K562 (cell line): ENCODE measurements around the gene DNAAF8. TPM values are rescaled to one million over a fixed set of nuclear protein-coding genes. Genes with fewer than 3 reads are reported as not detected.

Experiments used
- ATAC-seq: fragments of 200-7000 bp; cut with Tn5 transposase; 3 replicates; pipeline ENCODE4 v1.9.1; 2020; ENCODE audit warnings: moderate library complexity
- BruUV-seq: library from RNA; stranded (reverse); fragments of 400-500 nt; replicated peaks from 2 replicates; lab custom pipeline; 2021; lab: Mats Ljungman, UMichigan
- CTCF ChIA-PET: fragments of 300-600 bp; formaldehyde crosslinking; extraction: SDS; loops from one replicate; lab custom pipeline; 2021; ENCODE audit warnings: low intra/inter-chr PET ratio; lab: Yijun Ruan, JAX
- POLR2A ChIA-PET: fragments of 300-600, 350-650 bp; sonication (Branson Sonifier 250); formaldehyde crosslinking; extraction: SDS; loops from one replicate; lab custom pipeline; 2021; ENCODE audit warnings: antibody characterized with exemption, inconsistent platforms; lab: Yijun Ruan, JAX
- DNase-seq, 4 experiments: peaks; one replicate each; pipeline versions ENCODE4 v3.0.0 to v3.0.0-alpha.2; 2011 to 2018; ENCODE audit warnings: low spot score in 3 of 4, mixed read lengths in 3 of 4; ENCODE audit errors: extremely low read depth in 1 of 4
- FAIRE-seq: peaks from 2 replicates; lab custom pipeline; 2011; peaks lifted over from hg19 to GRCh38; lab: Jason Lieb, UNC
- H2AFZ ChIP-seq: 2 replicates; pipeline ENCODE4 v1.6.0; 2011; ENCODE audit warnings: low read depth, low read length, control low read depth, inconsistent platforms
- H3K27ac ChIP-seq: fragments of 200-600 bp; 3 replicates; pipeline ENCODE4 v1.8.0; 2011; ENCODE audit warnings: low read depth, mild to moderate bottlenecking, control low read depth, inconsistent platforms, low read length, moderate library complexity, mixed read lengths; ENCODE audit errors: extremely low read depth
- H3K27me3 ChIP-seq, 2 experiments: fragments of 300-600 bp in 1 of 2; 2 replicates in 1 of 2; 3 replicates in 1 of 2; pipeline versions ENCODE4 v1.6.0 to v1.8.0; 2011; ENCODE audit warnings: inconsistent platforms in 2 of 2, low read length in 2 of 2, mild to moderate bottlenecking in 1 of 2, mixed read lengths in 1 of 2, moderate library complexity in 1 of 2; ENCODE audit not compliant: control insufficient read depth in 2 of 2, insufficient read depth in 2 of 2
- H3K36me3 ChIP-seq: fragments of 300-600 bp; 3 replicates; pipeline ENCODE4 v1.8.0; 2011; ENCODE audit warnings: mild to moderate bottlenecking, low read length, inconsistent platforms; ENCODE audit not compliant: control insufficient read depth, insufficient read depth
- H3K4me1 ChIP-seq, 2 experiments: fragments of 200-600 bp in 1 of 2; replicated peaks in 1 of 2; 2 replicates in 1 of 2; 3 replicates in 1 of 2; pipeline versions ENCODE4 v1.5.1 to v1.8.0; 2011; ENCODE audit warnings: inconsistent platforms in 2 of 2, low read length in 2 of 2, mild to moderate bottlenecking in 1 of 2, mixed read lengths in 1 of 2, moderate library complexity in 1 of 2; ENCODE audit not compliant: control insufficient read depth in 2 of 2, insufficient read depth in 2 of 2
- H3K4me2 ChIP-seq: 2 replicates; pipeline ENCODE4 v1.6.1; 2011; ENCODE audit warnings: low read length, control low read depth, inconsistent platforms, mixed read lengths; ENCODE audit not compliant: insufficient read depth
- H3K4me3 ChIP-seq: fragments of 200-600 bp; sonication (generic), shearing (Covaris generic); 2 replicates; pipeline ENCODE4 v1.5.1; 2016; ENCODE audit warnings: control low read depth, inconsistent platforms
- H3K79me2 ChIP-seq: fragments of 200-600 bp; 3 replicates; pipeline ENCODE4 v1.8.0; 2011; ENCODE audit warnings: low read length, inconsistent platforms; ENCODE audit not compliant: control insufficient read depth, insufficient read depth
- H3K9ac ChIP-seq, 2 experiments: 2 replicates each; pipeline versions ENCODE4 v1.6.0 to v1.6.1; 2011; ENCODE audit warnings: low read depth in 2 of 2, low read length in 2 of 2, control low read depth in 1 of 2, inconsistent platforms in 1 of 2, mild to moderate bottlenecking in 1 of 2, mixed read lengths in 1 of 2; ENCODE audit not compliant: insufficient read depth in 1 of 2
- H3K9me1 ChIP-seq: one replicate; pipeline ENCODE4 v1.6.0; 2011; ENCODE audit warnings: inconsistent platforms, mild to moderate bottlenecking, low read length, moderate library complexity; ENCODE audit not compliant: control insufficient read depth, insufficient read depth
- H3K9me3 ChIP-seq: replicated peaks from 2 replicates; pipeline ENCODE4 v1.5.1; 2011; ENCODE audit warnings: low read depth, low read length, inconsistent platforms; ENCODE audit not compliant: control insufficient read depth, insufficient read depth
- H4K20me1 ChIP-seq: replicated peaks from 2 replicates; pipeline ENCODE4 v1.6.1; 2011; ENCODE audit warnings: low read length, inconsistent platforms, mixed read lengths; ENCODE audit not compliant: control insufficient read depth, insufficient read depth
- FOXM1 ChIP-seq, 2 experiments: fragments of 450-650 bp in 1 of 2; sonication (generic) in 1 of 2; formaldehyde crosslinking in 1 of 2; IDR thresholded peaks; 2 replicates each; pipeline versions ENCODE4 v1.6.1 to v1.9.0; 2017 to 2022; ENCODE audit warnings: low read depth in 2 of 2, mild to moderate bottlenecking in 2 of 2, missing genetic modification reagents in 1 of 2, moderate library complexity in 1 of 2
- GATA2 ChIP-seq: sonication (generic); formaldehyde crosslinking; IDR thresholded peaks from 2 replicates; pipeline ENCODE4 v1.4.0; 2020; ENCODE audit warnings: mild to moderate bottlenecking, missing genetic modification reagents
- HMBOX1 ChIP-seq: sonication (generic); IDR thresholded peaks from 2 replicates; pipeline ENCODE4 v1.6.1; 2016
- KLF6 ChIP-seq: fragments of 250-450 bp; sonication (Bioruptor Pico); IDR thresholded peaks from 2 replicates; pipeline ENCODE4 v1.4.0; 2020; ENCODE audit warnings: mild to moderate bottlenecking, moderate library complexity, borderline replicate concordance
- MYNN ChIP-seq, 2 experiments: sonication (generic); formaldehyde crosslinking in 1 of 2; IDR thresholded peaks; 2 replicates each; pipeline versions ENCODE4 v1.5.0 to v1.6.1; 2016 to 2020; ENCODE audit warnings: antibody characterized with exemption in 1 of 2, missing genetic modification reagents in 1 of 2
- RFX7 ChIP-seq: fragments of 250-450 bp; sonication (Bioruptor Pico); IDR thresholded peaks from 2 replicates; pipeline ENCODE4 v1.5.1; 2021; ENCODE audit warnings: mild to moderate bottlenecking
- TCF7 ChIP-seq: sonication (generic); IDR thresholded peaks from 2 replicates; pipeline ENCODE4 v1.6.1; 2016; ENCODE audit warnings: antibody characterized with exemption, borderline replicate concordance
- ZBTB2 ChIP-seq: fragments of 450-650 bp; IDR thresholded peaks from 2 replicates; pipeline ENCODE4 v1.6.1; 2016; ENCODE audit warnings: antibody characterized with exemption
- ZNF280B ChIP-seq: fragments of 250-450 bp; sonication (Bioruptor Pico); IDR thresholded peaks from 2 replicates; pipeline ENCODE4 v1.5.1; 2021; ENCODE audit warnings: mild to moderate bottlenecking
- WGBS: fragments of 100-300 bp; shearing (Covaris generic); methylation state at CpG from one replicate; pipeline ENCODE4 v1.1.6; 2016; ENCODE audit warnings: low coverage, mixed read lengths; ENCODE audit not compliant: insufficient coverage; ENCODE audit errors: missing lambda C conversion rate; 5-methylcytosine and 5-hydroxymethylcytosine counted together
- in situ Hi-C: fragments of 300-500 bp; cut with MboI; formaldehyde crosslinking; loops from 4 replicates; pipeline ENCODE4 v1.15.0; 2018; ENCODE audit warnings: inconsistent platforms, mixed read lengths
- intact Hi-C: fragments of 100-400 bp; cut with micrococcal nuclease; formaldehyde crosslinking; loops from 2 replicates; pipeline ENCODE4 v1.14.2; 2022
- polyA plus RNA-seq, 8 experiments: library from polyadenylated mRNA; depleted of rRNA in 4 of 8; stranded (reverse) in 5 of 8; unstranded in 3 of 8; fragments of >200 nt; fragmentation: Nextera tagmentation in 2 of 8; fragmentation: Illumina TruSeq in 1 of 8; extraction: Ambion mirVana in 2 of 8; extraction: Trizol in 1 of 8; gene quantifications; 2 replicates each; pipeline versions ENCODE4 v1.2.1 to v1.2.3, GENCODE V29; 2011 to 2014; ENCODE audit warnings: inconsistent platforms in 1 of 8, missing spikeins in 1 of 8
- total RNA-seq, 7 experiments: library from RNA; depleted of rRNA in 6 of 7; stranded (reverse); fragments of >200 nt in 6 of 7; fragmentation: Illumina TruSeq in 2 of 7; extraction: Trizol in 2 of 7; gene quantifications; 2 replicates each; pipeline versions ENCODE4 v1.2.1 to v1.2.3, GENCODE V29; 2011 to 2021; ENCODE audit warnings: low replicate concordance in 1 of 7

DNAAF8 gene
- total and polyA plus RNA-seq, 9 of the 15 experiments (the other 6 are each of a cell fraction or from before 2014, with no cell fraction given): 0.04 to 0.12 (median 0.10) TPM; not detected in 6

- no peak for TF ChIP-seq ZNF280B
- TF ChIP-seq FOXM1 (IDR thresholded peaks at IDR 0.05; ENCODE audit: low read depth): no peak
- TF ChIP-seq FOXM1 (CRISPR knock-in tag; IDR thresholded peaks at IDR 0.05; ENCODE audit: low read depth): no peak
- no peak for TF ChIP-seq GATA2 (CRISPR knock-in tag)
Observed at GRCh38 chr16:4709481-4709880, 24.9 kb upstream of the DNAAF8 start (continued).

- BruUV-seq: no TSS peak
- ChIA-PET CTCF (interaction anchor here (0.5 kb wide), 1 partner anchor 57 kb away, joined by 4 read pairs; no protein-coding TSS in a partner anchor), POLR2A (interaction anchor here (0.6 kb wide), 1 partner anchor 10 kb away, joined by 3 read pairs; no protein-coding TSS in a partner anchor)
- Histone ChIP-seq H3K4me1 (no peaks in the 10 kb centered on the region), H3K36me3 (peaks cover 64% of the 10 kb centered on the region), H3K4me3 (no peak overlapping the region), H2AFZ (no peak overlapping the region), H3K27me3 (no peaks in the 10 kb centered on the region), H4K20me1 (no peaks in the 10 kb centered on the region), H3K9me3 (no peaks in the 10 kb centered on the region), H3K9me1 (no peaks in the 10 kb centered on the region), H3K9ac (no peak overlapping the region), H3K27ac (no peak overlapping the region), H3K79me2 (no peaks in the 10 kb centered on the region), H3K4me2 (no peak overlapping the region)
- in situ Hi-C loops: no loop called here
- DNase-seq (no peak), FAIRE-seq (no peak), ATAC-seq (no peak)
- intact Hi-C loops: no loop called here
- 91% methylated on average over 18 of the region's 18 CpGs for WGBS
- TF ChIP-seq RFX7 (CRISPR knock-in tag) (no peak), ZBTB2 (no peak), KLF6 (CRISPR knock-in tag) (no peak), MYNN (IDR thresholded peaks at IDR 0.05) (no peak), MYNN (CRISPR knock-in tag; IDR thresholded peaks at IDR 0.05) (no peak), HMBOX1 (no peak), TCF7 (no peak)
Observed at GRCh38 chr16:4713663-4714501, 20.5 kb upstream of the DNAAF8 start.
